GM19099 (cell line): ENCODE results near the gene SELE.
A peak's percentile ranks its signal among the peaks of the same experiment; 100 is the strongest.

ENCODE experiments used
- POLR2A ChIP-seq: IDR thresholded peaks from 3 replicates; pipeline ENCODE4 v1.6.1; 2011; ENCODE audit warnings: low read depth; ENCODE audit not compliant: insufficient read length; ENCODE audit errors: extremely low read depth

Gene SELE

GRCh38 chr1:169699707-169700106, 34.2 kb downstream of the SELE start:
- TF ChIP-seq POLR2A, result no peak

GRCh38 chr1:169698976-169699375, 34.9 kb downstream of the SELE start:
- no peak for TF ChIP-seq POLR2A

- TF ChIP-seq POLR2A, result no peak
Measured at GRCh38 chr1:169697755-169698154, 36.1 kb downstream of the SELE start.

- no peak for TF ChIP-seq POLR2A
Measured at GRCh38 chr1:169696273-169697100, 37.4 kb downstream of the SELE start.

GRCh38 chr1:169694304-169695075, 39.4 kb downstream of the SELE start:
- TF ChIP-seq POLR2A, result peak; percentile 10

- TF ChIP-seq POLR2A, result no peak
Measured at GRCh38 chr1:169692756-169693460, 41.0 kb downstream of the SELE start.

GRCh38 chr1:169690489-169690888, 43.4 kb downstream of the SELE start:
- no peak for TF ChIP-seq POLR2A

GRCh38 chr1:169689395-169689794, 44.5 kb downstream of the SELE start:
- no peak for TF ChIP-seq POLR2A

GRCh38 chr1:169683661-169684060, 50.2 kb downstream of the SELE start:
- TF ChIP-seq POLR2A, result no peak

- TF ChIP-seq POLR2A, result no peak
Measured at GRCh38 chr1:169682071-169682470, 51.8 kb downstream of the SELE start.

- no peak for TF ChIP-seq POLR2A
Measured at GRCh38 chr1:169681140-169681539, 52.7 kb downstream of the SELE start.

GRCh38 chr1:169680377-169681019, 53.4 kb downstream of the SELE start:
- TF ChIP-seq POLR2A, result no peak

GRCh38 chr1:169679692-169680091, 54.2 kb downstream of the SELE start:
- TF ChIP-seq POLR2A, result no peak

GRCh38 chr1:169676001-169676400, 57.9 kb downstream of the SELE start:
- no peak for TF ChIP-seq POLR2A
